HG02970 (cell line): ENCODE measurements around the gene SERPINA9.
"Not testable (repeated sequence)": the region's sequence is repeated elsewhere in the genome, so short reads cannot be mapped to it uniquely, and the experiment has no call there.

Source experiments
- ATAC-seq: cut with Tn5 transposase; IDR thresholded peaks from one replicate; pipeline ENCODE4 v1.9.1; 2021; ENCODE audit warnings: mild to moderate bottlenecking, moderate library complexity, moderate number of reproducible peaks; ENCODE audit not compliant: unreplicated experiment, low FRiP score

The SERPINA9 gene

DNA sequence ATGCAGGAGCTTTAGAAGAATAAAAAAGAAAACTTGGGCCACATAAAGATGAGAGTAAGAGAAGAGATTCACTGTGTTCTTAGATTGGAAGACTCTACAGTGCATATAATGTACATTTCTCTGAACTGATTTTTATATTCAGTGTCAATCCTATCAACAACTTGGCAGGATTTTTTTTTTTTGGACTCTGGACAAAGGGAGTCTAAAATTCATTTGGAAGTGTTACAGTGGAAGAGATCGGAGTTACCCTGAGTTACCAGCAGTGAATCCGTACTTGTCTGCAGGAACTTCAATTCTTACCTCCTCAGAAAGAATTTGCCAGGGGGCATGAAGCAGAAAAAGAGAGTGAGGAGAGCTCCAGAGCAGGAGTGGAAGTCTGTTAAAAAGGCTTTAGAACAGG is 47.4 kb downstream of the SERPINA9 start:
- no peak for ATAC-seq

DNA sequence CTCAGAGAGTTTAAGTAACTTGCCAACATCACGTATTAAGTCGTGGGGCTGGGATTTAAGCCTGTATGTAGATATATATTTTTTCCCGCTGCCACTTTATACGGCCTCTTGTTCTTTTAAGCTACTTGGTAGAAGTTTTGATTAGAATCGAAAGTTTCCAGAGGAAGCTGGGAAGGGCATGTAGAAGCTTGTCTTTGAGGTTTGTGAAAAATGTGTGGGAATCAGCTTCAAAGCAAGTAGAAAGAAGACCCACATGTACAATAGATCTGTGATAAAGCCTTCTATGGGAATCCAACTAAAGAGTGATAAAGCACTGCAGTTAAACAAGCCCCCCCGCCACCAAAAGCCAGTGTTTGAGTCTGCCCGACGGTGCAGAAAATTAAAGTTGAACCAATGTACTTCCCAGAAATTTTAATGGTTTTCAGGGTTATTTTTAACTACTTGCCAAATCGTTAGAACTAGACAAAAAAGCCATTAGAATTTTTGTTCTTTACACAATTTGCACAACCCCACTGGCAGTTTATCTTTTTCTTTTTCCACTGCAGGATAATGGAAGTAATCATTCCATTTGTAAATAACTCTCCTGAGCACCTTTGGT is 48.9 kb downstream of the SERPINA9 start:
- ATAC-seq, result no peak

- no peak for ATAC-seq
These were observed 49.5 kb downstream of the SERPINA9 start for GRCh38 chr14:94426526-94426925.

GRCh38 chr14:94424371-94424770 is 51.6 kb downstream of the SERPINA9 start:
- ATAC-seq, result no peak

DNA sequence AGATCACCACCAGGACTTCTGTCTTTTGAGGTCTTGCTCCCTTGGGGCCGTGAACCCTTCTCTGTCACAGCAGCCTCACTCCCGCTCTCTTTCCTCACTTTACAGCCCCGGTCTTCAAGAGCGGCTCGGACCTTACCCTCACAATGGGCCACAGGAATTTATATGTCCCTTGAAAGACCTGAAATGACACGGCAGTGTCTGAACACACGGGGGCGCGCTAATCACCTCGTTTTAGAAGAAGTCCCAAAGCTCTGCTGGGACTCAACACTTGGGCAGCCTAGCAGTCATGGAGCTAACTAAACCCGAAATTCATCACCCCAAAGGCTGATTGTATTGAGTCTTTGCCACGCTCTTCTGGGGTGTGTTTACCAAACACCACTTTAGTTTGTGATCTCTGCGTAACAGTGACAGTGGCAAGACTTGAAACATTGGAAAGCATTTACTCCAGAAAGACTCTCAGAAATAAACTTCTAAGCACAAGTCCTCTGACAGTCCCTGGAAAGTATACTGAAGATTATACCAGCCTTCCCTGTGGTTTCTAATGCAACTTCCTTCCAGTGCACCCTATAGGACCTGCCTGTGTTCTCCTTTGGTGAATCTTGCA is 52.4 kb downstream of the SERPINA9 start:
- no peak for ATAC-seq

DNA sequence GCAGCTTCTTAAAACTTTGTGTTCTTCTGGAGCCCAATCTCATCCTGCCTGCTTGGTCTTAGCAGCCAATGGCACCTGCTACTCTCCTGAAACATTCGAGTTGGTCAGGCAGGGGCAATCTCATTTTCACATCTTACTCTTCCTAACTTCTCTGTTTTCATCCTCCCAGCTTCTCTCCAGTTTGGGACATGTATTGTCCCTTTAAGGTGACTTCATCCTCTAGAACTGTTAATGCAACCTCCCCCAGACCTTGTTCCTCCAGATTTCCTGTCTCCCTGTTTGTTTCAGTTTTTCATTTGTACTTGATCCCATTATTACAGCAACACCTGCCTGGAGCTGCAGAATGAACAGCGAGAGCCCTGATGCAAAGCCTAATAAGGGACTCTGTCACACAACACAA is 54.7 kb downstream of the SERPINA9 start:
- no peak for ATAC-seq

- ATAC-seq, result not testable (repeated sequence)
These were observed 58.3 kb downstream of the SERPINA9 start for GRCh38 chr14:94417497-94418205.
